Astrocyte (in vitro differentiated cells and primary cell): ENCODE data around the gene UBL4A. TPM values are rescaled to one million over a fixed set of nuclear protein-coding genes. Genes with fewer than 3 reads are reported as not detected.

ENCODE experiments used
- DNase-seq: peaks from one replicate; pipeline ENCODE4 v3.0.0-alpha.2; 2010; ENCODE audit warnings: low read depth
- FAIRE-seq: peaks from 2 replicates; lab custom pipeline; 2011; peaks lifted over from hg19 to GRCh38; lab: Jason Lieb, UNC
- H2AFZ ChIP-seq: 2 replicates; pipeline ENCODE4 v1.6.0; 2012; ENCODE audit warnings: low read depth, low read length, inconsistent platforms
- H3K27ac ChIP-seq: 2 replicates; pipeline ENCODE4 v1.5.1; 2011; ENCODE audit warnings: low read depth, low read length, inconsistent platforms
- H3K27me3 ChIP-seq: 2 replicates; pipeline ENCODE4 v1.6.0; 2011; ENCODE audit warnings: low read length, inconsistent platforms; ENCODE audit not compliant: insufficient read depth
- H3K36me3 ChIP-seq: 2 replicates; pipeline ENCODE4 v1.5.1; 2011; ENCODE audit warnings: low read length, inconsistent platforms; ENCODE audit not compliant: insufficient read depth
- H3K4me1 ChIP-seq: 2 replicates; pipeline ENCODE4 v1.5.1; 2011; ENCODE audit warnings: low read length, inconsistent platforms; ENCODE audit not compliant: insufficient read depth
- H3K4me2 ChIP-seq: 2 replicates; pipeline ENCODE4 v1.6.0; 2012; ENCODE audit warnings: low read length, inconsistent platforms
- H3K4me3 ChIP-seq: 2 replicates; pipeline ENCODE4 v1.5.1; 2011; ENCODE audit warnings: low read depth, mild to moderate bottlenecking, low read length, inconsistent platforms; ENCODE audit not compliant: insufficient read depth
- H3K79me2 ChIP-seq: 2 replicates; pipeline ENCODE4 v1.6.0; 2012; ENCODE audit warnings: mild to moderate bottlenecking, low read length, inconsistent platforms; ENCODE audit not compliant: insufficient read depth
- H3K9ac ChIP-seq: 2 replicates; pipeline ENCODE4 v1.6.0; 2012; ENCODE audit warnings: mild to moderate bottlenecking, low read length, inconsistent platforms
- H3K9me3 ChIP-seq: 2 replicates; pipeline ENCODE4 v1.5.1; 2012; ENCODE audit warnings: low read depth, mild to moderate bottlenecking, low read length, inconsistent platforms; ENCODE audit not compliant: insufficient read depth
- H4K20me1 ChIP-seq: 2 replicates; pipeline ENCODE4 v1.6.0; 2012; ENCODE audit warnings: low read length, inconsistent platforms; ENCODE audit not compliant: insufficient read depth
- H3K27ac Mint-ChIP-seq: one replicate; pipeline ENCODE4 v1.8.0; 2021; ENCODE audit warnings: mild to moderate bottlenecking, mixed read lengths; ENCODE audit not compliant: unreplicated experiment
- H3K27me3 Mint-ChIP-seq: one replicate; pipeline ENCODE4 v1.8.0; 2021; ENCODE audit warnings: low read depth, mixed read lengths; ENCODE audit not compliant: unreplicated experiment
- H3K36me3 Mint-ChIP-seq: one replicate; pipeline ENCODE4 v1.8.0; 2021; ENCODE audit warnings: low read depth, mixed read lengths; ENCODE audit not compliant: unreplicated experiment
- H3K4me1 Mint-ChIP-seq: one replicate; pipeline ENCODE4 v1.8.0; 2021; ENCODE audit warnings: low read depth, mixed read lengths; ENCODE audit not compliant: unreplicated experiment
- H3K4me3 Mint-ChIP-seq: one replicate; pipeline ENCODE4 v1.8.0; 2021; ENCODE audit warnings: mild to moderate bottlenecking, moderate library complexity, mixed read lengths; ENCODE audit not compliant: unreplicated experiment
- H3K9me3 Mint-ChIP-seq: one replicate; pipeline ENCODE4 v1.8.0; 2021; ENCODE audit warnings: mild to moderate bottlenecking, mixed read lengths; ENCODE audit not compliant: unreplicated experiment
- CTCF ChIP-seq: IDR thresholded peaks from 2 replicates; pipeline ENCODE4 v1.5.1; 2011; ENCODE audit warnings: low read depth, mild to moderate bottlenecking, inconsistent platforms, low read length, moderate library complexity; ENCODE audit not compliant: insufficient read depth
- EZH2 ChIP-seq: IDR thresholded peaks from 2 replicates; pipeline ENCODE4 v1.6.1; 2012; ENCODE audit warnings: mild to moderate bottlenecking, low read length, inconsistent platforms; ENCODE audit not compliant: insufficient read depth
- total RNA-seq: library from RNA; stranded (reverse); gene quantifications from 2 replicates; pipeline ENCODE4 v1.2.1, GENCODE V29; 2021

UBL4A gene
- total RNA-seq, 1 donor from 2014 or later: 25.8 TPM

GRCh38 chrX:154506483-154507332 lies 20.3 kb upstream of the UBL4A start:
- Mint-ChIP-seq H3K27me3 (no peaks in the 10 kb centered on the region), H3K4me1 (peaks cover 10% of the 10 kb centered on the region), H3K36me3 (peaks cover 4% of the 10 kb centered on the region), H3K4me3 (no peak overlapping the region), H3K27ac (no peak overlapping the region), H3K9me3 (no peaks in the 10 kb centered on the region)
- Histone ChIP-seq H2AFZ (no peak overlapping the region), H3K9ac (no peak overlapping the region), H4K20me1 (no peaks in the 10 kb centered on the region), H3K79me2 (no peaks in the 10 kb centered on the region), H3K4me2 (no peak overlapping the region), H3K27ac (no peak overlapping the region), H3K4me3 (no peak overlapping the region), H3K36me3 (no peaks in the 10 kb centered on the region), H3K27me3 (no peaks in the 10 kb centered on the region), H3K4me1 (peaks cover 7% of the 10 kb centered on the region), H3K9me3 (no peaks in the 10 kb centered on the region)
- TF ChIP-seq EZH2 (no peak), CTCF (no peak)
- FAIRE-seq: no peak
- DNase-seq: no peak

- Mint-ChIP-seq H3K4me1 (peaks cover 10% of the 10 kb centered on the region), H3K9me3 (no peaks in the 10 kb centered on the region), H3K27ac (peak overlapping the region; percentile 18), H3K27me3 (no peaks in the 10 kb centered on the region), H3K36me3 (peaks cover 4% of the 10 kb centered on the region), H3K4me3 (no peak overlapping the region)
- TF ChIP-seq EZH2: no peak
- DNase-seq (peak; percentile 19), FAIRE-seq (no peak)
- peak overlapping the region; percentile 33 for H3K27ac ChIP-seq
- no peaks in the 10 kb centered on the region for H3K9me3 ChIP-seq
- no peaks in the 10 kb centered on the region for H3K79me2 ChIP-seq
- H3K36me3 ChIP-seq: no peaks in the 10 kb centered on the region
- no peaks in the 10 kb centered on the region for H4K20me1 ChIP-seq
- H3K27me3 ChIP-seq: no peaks in the 10 kb centered on the region
- no peak overlapping the region for H3K4me2 ChIP-seq
- H3K4me1 ChIP-seq: peaks cover 7% of the 10 kb centered on the region
- H2AFZ ChIP-seq: no peak overlapping the region
- no peak overlapping the region for H3K9ac ChIP-seq
- no peak overlapping the region for H3K4me3 ChIP-seq
These were observed 19.3 kb upstream of the UBL4A start for GRCh38 chrX:154505734-154506133.

- H4K20me1 ChIP-seq: no peaks in the 10 kb centered on the region
- no peaks in the 10 kb centered on the region for H3K79me2 ChIP-seq
- H3K27ac ChIP-seq: no peak overlapping the region
- H3K4me1 Mint-ChIP-seq: peaks cover 10% of the 10 kb centered on the region
- no peaks in the 10 kb centered on the region for H3K36me3 ChIP-seq
- H2AFZ ChIP-seq: no peak overlapping the region
- no peak overlapping the region for H3K4me2 ChIP-seq
- no peaks in the 10 kb centered on the region for H3K27me3 Mint-ChIP-seq
- no peaks in the 10 kb centered on the region for H3K36me3 Mint-ChIP-seq
- H3K4me1 ChIP-seq: peaks cover 7% of the 10 kb centered on the region
- H3K4me3 ChIP-seq: no peak overlapping the region
- no peaks in the 10 kb centered on the region for H3K9me3 ChIP-seq
- no peak overlapping the region for H3K9ac ChIP-seq
- H3K9me3 Mint-ChIP-seq: no peaks in the 10 kb centered on the region
- H3K27ac Mint-ChIP-seq: no peak overlapping the region
- no peak for DNase-seq
- H3K4me3 Mint-ChIP-seq: no peak overlapping the region
- H3K27me3 ChIP-seq: no peaks in the 10 kb centered on the region
- no peak for TF ChIP-seq EZH2
- no peak for TF ChIP-seq CTCF
- FAIRE-seq: peak; percentile 92
These were observed 16.6 kb upstream of the UBL4A start for GRCh38 chrX:154502989-154503388.
